Measurements from ENCODE around the gene TMEM125.

Gene TMEM125

DNA sequence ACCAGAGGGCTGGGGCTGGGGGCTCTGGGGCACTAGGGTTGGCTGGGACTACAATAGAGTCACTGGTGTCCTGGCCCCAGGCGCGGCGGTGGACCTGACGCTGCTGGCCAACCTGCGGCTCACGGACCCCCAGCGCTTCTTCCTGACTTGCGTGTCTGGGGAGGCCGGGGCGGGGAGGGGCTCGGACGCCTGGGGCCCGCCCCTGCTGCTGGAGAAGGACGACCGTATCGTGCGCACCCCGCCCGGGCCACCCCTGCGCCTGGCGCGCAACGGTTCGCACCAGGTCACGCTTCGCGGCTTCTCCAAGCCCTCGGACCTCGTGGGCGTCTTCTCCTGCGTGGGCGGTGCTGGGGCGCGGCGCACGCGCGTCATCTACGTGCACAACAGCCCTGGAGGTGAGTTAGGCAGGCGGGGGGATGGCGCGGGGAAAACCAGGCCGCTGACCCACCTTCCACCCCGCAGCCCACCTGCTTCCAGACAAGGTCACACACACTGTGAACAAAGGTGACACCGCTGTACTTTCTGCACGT, 35.1 kb downstream of the TMEM125 start:
- H3K4me3 Mint-ChIP-seq: no peak overlapping the region
- no peak for TF ChIP-seq CTCF (IDR thresholded peaks at IDR 0.05)
- no peaks in the 10 kb centered on the region for H3K36me3 Mint-ChIP-seq (ENCODE audit: low read depth)
- peaks cover 13% of the 10 kb centered on the region for H3K27me3 Mint-ChIP-seq (ENCODE audit: low read depth, poor library complexity)
- H3K9me3 Mint-ChIP-seq: no peaks in the 10 kb centered on the region
- H3K4me1 Mint-ChIP-seq: peaks cover 36% of the 10 kb centered on the region
- H3K27ac Mint-ChIP-seq: no peak overlapping the region
- DNase-seq: no peak

DNA sequence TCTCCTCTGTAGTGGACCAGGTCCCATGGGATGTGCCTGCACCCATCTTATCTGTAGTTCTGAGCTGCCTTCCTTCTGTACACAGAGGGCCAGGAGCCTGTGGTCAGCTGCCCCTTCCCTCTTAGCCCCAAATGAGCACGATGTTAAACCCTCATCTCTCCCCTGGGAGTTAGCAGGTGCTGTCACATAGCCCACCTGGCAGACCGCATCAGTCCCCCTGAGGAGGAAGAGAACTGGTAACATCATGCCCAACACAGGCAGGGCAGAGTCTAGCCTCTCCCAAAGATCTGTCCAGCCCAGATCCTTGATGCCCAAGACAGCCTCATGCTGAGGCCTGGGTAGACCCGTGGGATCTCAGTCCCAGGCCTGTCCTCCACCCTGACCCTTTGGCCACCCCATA, 35.7 kb downstream of the TMEM125 start:
- Mint-ChIP-seq H3K9me3 (no peaks in the 10 kb centered on the region), H3K36me3 (ENCODE audit: low read depth) (no peaks in the 10 kb centered on the region), H3K4me1 (peaks cover 35% of the 10 kb centered on the region), H3K27me3 (ENCODE audit: low read depth, poor library complexity) (peaks cover 13% of the 10 kb centered on the region), H3K27ac (no peak overlapping the region), H3K4me3 (no peak overlapping the region)
- TF ChIP-seq CTCF (IDR thresholded peaks at IDR 0.05): no peak
- no peak for DNase-seq

- no peak overlapping the region for H3K4me3 Mint-ChIP-seq
- no peaks in the 10 kb centered on the region for H3K9me3 Mint-ChIP-seq
- H3K36me3 Mint-ChIP-seq (ENCODE audit: low read depth): no peaks in the 10 kb centered on the region
- no peak for DNase-seq
- H3K27ac Mint-ChIP-seq: peak overlapping the region; percentile 7
- TF ChIP-seq CTCF (IDR thresholded peaks at IDR 0.05): no peak
- H3K27me3 Mint-ChIP-seq (ENCODE audit: low read depth, poor library complexity): peaks cover 13% of the 10 kb centered on the region
- H3K4me1 Mint-ChIP-seq: peaks cover 38% of the 10 kb centered on the region
These were observed 36.3 kb downstream of the TMEM125 start for GRCh38 chr1:43305926-43306687.

GRCh38 chr1:43306688-43307457, 37.1 kb downstream of the TMEM125 start:
- peak overlapping the region; percentile 7 for H3K27ac Mint-ChIP-seq
- no peak for TF ChIP-seq CTCF (IDR thresholded peaks at IDR 0.05)
- no peaks in the 10 kb centered on the region for H3K9me3 Mint-ChIP-seq
- H3K27me3 Mint-ChIP-seq (ENCODE audit: low read depth, poor library complexity): peaks cover 13% of the 10 kb centered on the region
- H3K4me3 Mint-ChIP-seq: no peak overlapping the region
- peaks cover 36% of the 10 kb centered on the region for H3K4me1 Mint-ChIP-seq
- H3K36me3 Mint-ChIP-seq (ENCODE audit: low read depth): no peaks in the 10 kb centered on the region
- DNase-seq: no peak

DNA sequence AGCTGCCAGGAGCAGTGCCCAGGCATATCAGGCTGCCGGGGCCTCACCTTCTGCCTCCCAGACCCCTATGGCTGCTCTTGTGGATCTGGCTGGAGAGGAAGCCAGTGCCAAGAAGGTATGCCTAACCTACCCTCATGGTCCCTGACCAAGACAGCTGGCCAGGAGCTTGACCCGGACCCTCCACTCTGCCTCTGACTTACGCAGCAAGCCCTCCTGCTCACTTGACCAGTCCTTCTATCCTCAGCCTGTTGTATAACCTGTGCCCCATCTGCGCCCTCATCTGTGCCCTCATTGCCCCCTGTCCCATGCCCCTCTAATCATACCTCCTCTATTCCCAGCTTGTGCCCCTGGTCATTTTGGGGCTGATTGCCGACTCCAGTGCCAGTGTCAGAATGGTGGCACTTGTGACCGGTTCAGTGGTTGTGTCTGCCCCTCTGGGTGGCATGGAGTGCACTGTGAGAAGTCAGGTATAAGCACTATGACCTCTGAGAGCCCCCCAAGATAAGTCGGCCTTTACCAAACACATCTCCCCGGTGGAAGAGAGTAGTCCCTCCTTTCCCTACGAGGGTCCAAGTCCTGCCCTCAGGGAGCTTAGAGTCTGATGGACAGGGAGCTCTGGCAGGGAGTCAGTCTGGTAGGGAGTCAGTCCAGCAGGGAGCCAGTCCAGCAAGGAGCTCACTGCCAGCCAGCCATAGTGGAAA, 37.8 kb downstream of the TMEM125 start:
- no peaks in the 10 kb centered on the region for H3K9me3 Mint-ChIP-seq
- no peak for DNase-seq
- TF ChIP-seq CTCF (IDR thresholded peaks at IDR 0.05): no peak
- peaks cover 10% of the 10 kb centered on the region for H3K27me3 Mint-ChIP-seq (ENCODE audit: low read depth, poor library complexity)
- H3K4me3 Mint-ChIP-seq: no peak overlapping the region
- peaks cover 29% of the 10 kb centered on the region for H3K4me1 Mint-ChIP-seq
- H3K36me3 Mint-ChIP-seq (ENCODE audit: low read depth): no peaks in the 10 kb centered on the region
- H3K27ac Mint-ChIP-seq: no peak overlapping the region

Measured in nephron progenitor cell (in vitro differentiated cells).